PC-3 (cell line): ENCODE results near the gene MLKL. TPM values are rescaled to one million over a fixed set of nuclear protein-coding genes. Genes with fewer than 3 reads are reported as not detected.

Experiments used
- total RNA-seq: library from RNA; depleted of rRNA; stranded (reverse); fragments of >200 nt; gene quantifications from 2 replicates; pipeline ENCODE4 v1.2.3, GENCODE V29; 2014; rRNA removed

MLKL gene
- total RNA-seq, 1 experiment from 2014 or later: 30.9 TPM

Other genes starting within 250 kb of the MLKL start
- 63.5 and 86.4 TPM in 2 replicates for gene GLG1, start 93.7 kb downstream of the MLKL start, total RNA-seq
- gene RFWD3, start 34.0 kb downstream of the MLKL start, total RNA-seq: 30.5 and 32.8 TPM in 2 replicates
- gene FA2H, start 74.0 kb upstream of the MLKL start, total RNA-seq: 3.9 and 6.2 TPM in 2 replicates